ENCODE data around the gene CNTLN.
"Not testable (repeated sequence)": the region's sequence is repeated elsewhere in the genome, so short reads cannot be mapped to it uniquely, and the experiment has no call there.

The CNTLN gene

GRCh38 chr9:17318821-17319320 lies 184.0 kb downstream of the CNTLN start:
- DNase-seq (ENCODE audit: low read depth), result no peak

- DNase-seq (ENCODE audit: low read depth), result no peak
Observed at GRCh38 chr9:17319864-17320263, 185.0 kb downstream of the CNTLN start.

GRCh38 chr9:17322882-17323864 lies 188.3 kb downstream of the CNTLN start:
- no peak for DNase-seq (ENCODE audit: low read depth)

GRCh38 chr9:17328331-17328730 lies 193.5 kb downstream of the CNTLN start:
- no peak for DNase-seq (ENCODE audit: low read depth)

- no peak for DNase-seq (ENCODE audit: low read depth)
Observed at GRCh38 chr9:17330097-17330496, 195.3 kb downstream of the CNTLN start.

GRCh38 chr9:17332115-17332514 lies 197.3 kb downstream of the CNTLN start:
- no peak for DNase-seq (ENCODE audit: low read depth)

GRCh38 chr9:17339156-17339555 lies 204.3 kb downstream of the CNTLN start:
- DNase-seq (ENCODE audit: low read depth), result no peak

GRCh38 chr9:17342696-17343095 lies 207.9 kb downstream of the CNTLN start:
- DNase-seq (ENCODE audit: low read depth), result no peak

GRCh38 chr9:17349831-17350230 lies 215.0 kb downstream of the CNTLN start:
- DNase-seq (ENCODE audit: low read depth), result no peak

GRCh38 chr9:17354006-17354405 lies 219.2 kb downstream of the CNTLN start:
- not testable (repeated sequence) for DNase-seq (ENCODE audit: low read depth)

- no peak for DNase-seq (ENCODE audit: low read depth)
Observed at GRCh38 chr9:17361378-17361777, 226.5 kb downstream of the CNTLN start.

- DNase-seq (ENCODE audit: low read depth), result no peak
Observed at GRCh38 chr9:17367035-17367434, 232.2 kb downstream of the CNTLN start.

- no peak for DNase-seq (ENCODE audit: low read depth)
Observed at GRCh38 chr9:17380126-17380861, 245.5 kb downstream of the CNTLN start.

GRCh38 chr9:17387565-17387964 lies 252.7 kb downstream of the CNTLN start:
- DNase-seq (ENCODE audit: low read depth), result no peak

- no peak for DNase-seq (ENCODE audit: low read depth)
Observed at GRCh38 chr9:17389026-17389425, 254.2 kb downstream of the CNTLN start.

- no peak for DNase-seq (ENCODE audit: low read depth)
Observed at GRCh38 chr9:17394881-17395510, 260.2 kb downstream of the CNTLN start.

GRCh38 chr9:17397166-17397728 lies 262.4 kb downstream of the CNTLN start:
- not testable (repeated sequence) for DNase-seq (ENCODE audit: low read depth)

GRCh38 chr9:17398350-17398749 lies 263.5 kb downstream of the CNTLN start:
- DNase-seq (ENCODE audit: low read depth), result no peak

- no peak for DNase-seq (ENCODE audit: low read depth)
Observed at GRCh38 chr9:17401858-17402257, 267.0 kb downstream of the CNTLN start.

GRCh38 chr9:17402309-17402708 lies 267.5 kb downstream of the CNTLN start:
- DNase-seq (ENCODE audit: low read depth), result no peak

- DNase-seq (ENCODE audit: low read depth), result no peak
Observed at GRCh38 chr9:17403539-17403938, 268.7 kb downstream of the CNTLN start.

GRCh38 chr9:17414986-17415385 lies 280.1 kb downstream of the CNTLN start:
- no peak for DNase-seq (ENCODE audit: low read depth)
